NCI-H1930 (cell line): ENCODE data around the gene BFSP1.

Experiments used
- DNase-seq, 2 experiments: peaks; one replicate each; lab custom pipeline; 2025; lab: John Stamatoyannopoulos, UW

BFSP1 gene

GRCh38 chr20:17530716-17531664, at the start of gene BFSP1:
Gene BFSP1 (minus strand): TSS chr20:17531379. CDS start chr20:17531329, 50 bp downstream.
- DNase-seq, result peak; percentile 44

DNA sequence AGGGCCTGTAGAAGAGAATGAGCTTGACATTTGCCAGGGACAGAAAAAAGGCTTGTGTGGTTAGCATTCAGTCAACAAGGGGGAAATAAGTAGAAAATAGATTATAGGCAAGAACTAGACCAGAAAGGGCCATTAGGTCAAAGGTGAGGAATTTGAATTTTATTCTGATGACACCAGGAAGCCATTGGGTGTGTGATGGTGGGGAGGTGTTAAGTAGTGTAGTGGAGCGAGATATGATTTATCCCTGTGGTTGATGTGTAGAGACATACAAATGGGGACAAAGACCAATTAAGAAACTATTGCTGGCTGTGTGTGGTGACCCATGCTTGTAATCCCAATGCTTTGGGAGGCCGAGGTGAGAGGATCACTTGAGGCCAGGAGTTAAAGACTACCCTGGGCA, 49.7 kb upstream of the BFSP1 start:
- DNase-seq, result no peak

- no peak for DNase-seq
These were observed 48.3 kb upstream of the BFSP1 start for GRCh38 chr20:17579369-17580039.

DNA sequence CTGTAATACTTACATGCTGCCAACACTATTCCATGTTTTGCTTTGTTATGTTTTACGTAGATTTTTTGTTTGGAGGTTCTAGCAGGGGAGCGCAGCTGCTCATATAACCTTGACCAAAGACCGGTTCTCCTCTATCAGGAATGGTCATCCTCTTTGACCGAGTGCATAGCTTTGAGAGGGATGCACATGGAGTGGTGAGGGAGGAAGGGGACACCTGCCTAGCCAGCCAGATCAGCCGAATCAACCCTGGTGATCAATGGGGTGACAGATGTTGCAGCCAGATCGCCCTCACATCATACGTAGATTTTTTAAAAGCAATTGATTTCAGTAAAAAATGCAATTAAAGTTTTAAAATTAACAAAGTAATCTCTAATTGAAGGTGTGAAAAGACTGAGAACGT, 45.0 kb upstream of the BFSP1 start:
- DNase-seq, result no peak

DNA sequence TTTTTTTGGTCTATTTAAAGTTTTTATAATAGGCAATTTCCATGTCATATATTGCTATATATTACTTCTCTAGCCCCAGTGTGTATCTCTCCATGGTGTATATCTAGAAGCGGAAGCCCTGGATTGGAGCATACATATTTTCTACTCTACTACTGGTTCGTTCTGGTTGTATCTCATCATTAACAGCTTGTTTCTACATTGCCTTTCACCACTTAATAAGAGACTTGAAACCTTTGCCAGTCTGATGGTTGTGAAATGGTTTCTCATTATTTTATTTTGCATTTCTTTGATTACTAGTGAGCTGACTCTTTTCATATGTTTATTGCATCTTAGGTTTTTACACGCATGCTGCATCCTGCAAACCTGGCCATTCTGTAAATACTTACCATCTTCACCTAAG, 42.3 kb upstream of the BFSP1 start:
- DNase-seq, result no peak

GRCh38 chr20:17572034-17572638, 41.0 kb upstream of the BFSP1 start:
- DNase-seq, result no peak

DNA sequence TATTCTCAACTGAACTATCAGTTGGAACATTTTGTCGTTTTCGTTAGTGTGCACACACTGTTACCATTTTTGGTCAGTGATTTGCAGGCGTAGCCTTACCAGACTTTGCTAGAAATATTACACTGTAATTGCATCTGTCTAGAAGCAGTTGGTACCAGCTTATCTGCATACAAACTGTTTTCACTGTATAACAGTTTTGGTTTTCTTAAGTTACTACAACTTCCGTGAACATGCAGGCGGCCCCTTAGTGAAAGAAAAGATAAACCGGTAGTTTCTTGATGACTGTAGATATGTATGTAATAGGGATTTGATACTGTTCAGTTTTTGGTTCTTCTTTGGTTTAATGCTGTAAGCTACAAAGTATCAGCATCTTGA, 40.0 kb upstream of the BFSP1 start:
- DNase-seq, result no peak

DNA sequence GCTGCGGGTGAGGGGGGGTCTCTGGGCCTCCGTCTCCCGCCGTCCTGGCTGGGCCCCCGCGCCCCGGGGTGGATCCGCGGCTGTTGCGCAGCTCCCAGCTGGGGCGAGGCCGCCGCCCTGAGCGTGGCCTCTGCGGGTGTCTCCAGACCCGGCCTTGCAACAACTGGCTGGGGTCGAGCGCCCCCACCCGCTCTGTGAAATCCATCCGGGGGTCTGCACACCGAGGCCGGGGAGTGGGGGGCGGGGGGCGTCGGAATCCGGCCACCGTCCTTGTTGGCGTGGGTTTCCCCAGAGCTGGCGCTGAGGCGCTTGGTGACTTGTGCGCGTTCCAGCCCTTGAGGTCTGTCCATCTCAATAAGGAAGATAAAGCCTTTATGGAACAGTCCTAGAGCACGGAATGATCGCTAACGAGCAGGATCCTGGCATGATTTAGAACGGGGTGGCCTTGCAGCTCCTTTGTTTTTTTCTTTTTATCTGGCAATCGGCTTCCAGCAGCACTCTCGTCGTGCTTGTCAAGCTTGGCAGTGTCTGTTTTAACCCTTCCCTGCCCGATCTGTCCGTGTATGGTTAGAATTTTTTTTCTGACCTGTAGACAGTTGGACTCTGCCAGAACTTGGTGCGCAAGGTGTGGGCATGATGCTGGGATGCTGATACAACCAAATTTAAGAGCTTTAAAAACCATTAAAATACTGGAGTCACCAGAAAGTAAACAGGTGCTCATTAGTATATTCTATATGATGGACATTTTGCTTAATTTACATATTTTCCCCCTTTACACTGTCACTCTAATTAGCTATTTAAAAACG, 39.4 kb upstream of the BFSP1 start:
- peak; percentile 36 to 56 for DNase-seq

DNA sequence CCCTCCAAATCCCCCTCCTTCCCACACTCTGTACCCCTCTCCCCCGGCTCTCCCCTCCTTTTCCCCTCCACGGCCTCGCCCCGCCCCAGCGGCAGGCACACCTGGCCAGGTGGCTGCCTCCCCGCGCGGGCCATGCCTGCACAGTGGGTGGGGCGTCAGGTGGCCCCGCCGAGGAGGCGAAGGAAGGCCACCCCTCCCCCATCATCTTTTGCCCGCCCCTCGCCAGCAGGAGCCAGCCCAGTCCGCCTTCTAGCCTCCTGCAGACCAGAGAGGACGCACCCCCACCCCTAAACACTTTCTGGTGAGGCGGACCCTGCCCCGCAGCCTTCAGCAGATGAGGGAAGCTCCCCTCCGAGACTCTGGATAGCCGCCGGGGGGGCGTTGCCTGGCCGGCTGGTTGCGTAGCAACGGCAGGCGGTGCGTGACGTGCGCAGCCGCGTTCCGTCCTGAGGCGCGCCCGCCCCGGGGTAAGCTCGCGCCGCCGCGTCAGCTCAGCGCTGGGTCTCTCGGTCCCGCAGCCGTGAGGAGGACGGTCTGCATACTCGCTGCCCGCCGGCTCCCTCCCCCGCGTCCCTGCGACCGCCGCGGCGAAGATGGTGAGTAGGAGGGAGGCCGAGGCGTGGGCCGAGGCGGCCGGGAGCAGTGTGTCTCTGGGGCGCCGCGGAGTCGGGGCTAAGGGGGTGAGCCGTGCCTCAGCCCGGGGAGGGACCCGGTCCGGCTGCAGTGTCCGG, 38.6 kb upstream of the BFSP1 start, which contains the start of gene DSTN:
TSS of gene DSTN (plus strand) at position 460 of the 731 bp plus-strand sequence. CDS start at position 594, 134 bp downstream.
- peak; percentile 88 to 93 for DNase-seq

- DNase-seq, result peak; percentile 41 to 44
These were observed 37.9 kb upstream of the BFSP1 start for GRCh38 chr20:17568972-17569521.

DNA sequence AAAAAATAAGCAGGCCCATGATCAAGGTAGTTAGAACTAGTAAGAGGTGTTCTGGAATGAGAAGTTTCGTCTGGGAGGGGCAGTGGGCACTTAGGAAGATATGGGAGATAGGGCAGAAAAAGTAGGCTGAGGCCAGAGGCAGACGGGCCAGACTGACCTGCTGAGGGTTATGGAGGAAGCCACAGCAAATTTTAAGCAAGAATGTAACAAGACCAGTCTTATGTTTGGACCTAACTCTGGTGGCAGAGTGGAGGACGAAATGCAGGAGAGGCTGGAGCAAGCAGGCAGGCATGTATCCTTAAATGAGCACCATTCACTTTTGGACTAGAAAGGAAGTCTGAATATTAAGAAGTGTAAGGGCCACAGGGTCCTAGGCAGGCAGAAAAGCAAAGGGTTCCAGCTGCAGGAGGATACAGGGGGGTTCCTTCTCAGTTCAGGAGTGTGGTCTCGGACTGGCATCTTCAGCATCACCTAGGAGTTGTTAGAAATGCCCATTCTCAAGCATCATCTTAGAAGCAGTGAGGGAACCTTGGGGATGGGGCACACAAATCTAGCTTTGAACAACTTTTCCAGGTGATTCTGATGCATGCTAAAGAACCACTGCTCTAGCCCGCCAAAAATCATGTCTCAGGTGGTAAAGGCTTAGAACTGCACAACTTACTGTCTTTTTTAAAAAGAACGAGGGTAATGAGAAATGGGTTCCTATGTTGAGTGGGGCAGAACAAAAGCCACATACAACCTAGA, 37.0 kb upstream of the BFSP1 start:
- DNase-seq, result no peak

DNA sequence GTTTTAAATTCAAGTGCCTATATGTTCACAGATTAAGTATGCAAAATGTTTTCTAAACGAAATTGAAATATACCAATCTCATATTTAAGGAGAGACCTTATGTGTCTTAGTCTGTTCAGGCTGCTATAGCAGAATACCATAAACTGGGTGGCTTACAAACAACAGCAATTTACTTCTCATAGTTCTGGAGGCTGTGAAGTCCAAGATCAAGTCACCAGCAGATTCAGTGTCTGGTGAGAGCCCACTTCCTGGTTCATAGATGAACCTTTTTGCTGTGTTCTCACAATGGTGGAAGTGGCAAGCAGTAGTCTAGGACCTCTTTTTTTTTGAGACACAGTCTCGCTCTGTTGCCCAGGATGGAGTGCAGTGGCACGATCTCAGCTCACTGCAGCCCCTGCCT, 35.2 kb upstream of the BFSP1 start:
- no peak for DNase-seq

DNA sequence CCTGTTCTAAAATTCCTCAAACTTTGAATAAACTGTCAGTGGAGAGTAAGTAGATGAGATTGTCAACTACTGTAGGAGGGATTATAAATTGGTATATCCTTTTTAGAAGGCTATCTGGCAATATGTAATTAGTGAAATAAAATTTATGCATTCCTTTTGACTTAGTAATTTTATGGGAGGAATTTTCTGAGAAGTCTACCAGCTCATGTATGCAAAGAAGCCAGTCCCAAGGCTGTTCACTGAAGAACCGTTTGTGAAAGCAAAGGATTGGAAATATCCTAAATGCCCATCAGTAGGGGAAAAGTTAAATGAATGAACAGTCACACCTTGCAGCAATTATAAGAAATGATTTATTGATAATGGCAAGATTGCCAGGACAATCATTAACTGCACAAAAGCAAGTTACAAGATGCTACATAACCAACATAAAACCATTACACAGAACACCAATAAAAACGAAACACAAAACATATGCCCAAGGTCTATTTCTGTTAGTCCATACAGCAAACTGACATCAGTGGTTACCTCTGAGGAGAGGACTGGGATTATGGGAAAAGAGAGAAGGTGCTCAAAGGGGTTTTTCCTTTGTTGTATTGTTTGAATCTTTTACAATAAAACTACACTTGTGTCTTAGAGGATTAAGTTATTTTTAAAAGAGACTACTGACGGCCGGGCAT, 34.1 kb upstream of the BFSP1 start:
- DNase-seq, result no peak

DNA sequence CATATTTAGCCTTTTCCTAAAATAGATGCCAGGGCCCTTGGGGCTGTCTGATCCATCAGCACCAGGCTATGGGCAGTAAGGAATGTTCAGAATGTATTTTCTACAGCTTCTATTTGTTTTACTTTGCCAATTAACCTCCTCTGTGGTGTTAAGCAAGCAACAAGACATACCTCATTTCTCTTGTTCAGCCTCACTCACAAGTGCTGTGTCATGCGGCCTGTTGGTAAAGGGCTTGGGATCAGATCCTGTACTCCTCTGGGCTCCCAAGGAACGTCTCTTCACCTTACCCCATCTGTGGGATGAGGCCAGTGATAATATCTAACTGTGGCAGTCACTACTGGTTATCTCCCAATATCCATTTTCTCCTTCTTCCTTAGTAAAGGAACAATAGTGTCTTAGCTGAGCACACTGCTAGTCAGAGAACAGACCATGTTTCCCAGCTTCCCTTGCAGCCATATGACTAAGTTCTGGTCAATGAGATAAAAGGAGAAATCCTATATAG, 31.7 kb upstream of the BFSP1 start:
- DNase-seq, result no peak

DNA sequence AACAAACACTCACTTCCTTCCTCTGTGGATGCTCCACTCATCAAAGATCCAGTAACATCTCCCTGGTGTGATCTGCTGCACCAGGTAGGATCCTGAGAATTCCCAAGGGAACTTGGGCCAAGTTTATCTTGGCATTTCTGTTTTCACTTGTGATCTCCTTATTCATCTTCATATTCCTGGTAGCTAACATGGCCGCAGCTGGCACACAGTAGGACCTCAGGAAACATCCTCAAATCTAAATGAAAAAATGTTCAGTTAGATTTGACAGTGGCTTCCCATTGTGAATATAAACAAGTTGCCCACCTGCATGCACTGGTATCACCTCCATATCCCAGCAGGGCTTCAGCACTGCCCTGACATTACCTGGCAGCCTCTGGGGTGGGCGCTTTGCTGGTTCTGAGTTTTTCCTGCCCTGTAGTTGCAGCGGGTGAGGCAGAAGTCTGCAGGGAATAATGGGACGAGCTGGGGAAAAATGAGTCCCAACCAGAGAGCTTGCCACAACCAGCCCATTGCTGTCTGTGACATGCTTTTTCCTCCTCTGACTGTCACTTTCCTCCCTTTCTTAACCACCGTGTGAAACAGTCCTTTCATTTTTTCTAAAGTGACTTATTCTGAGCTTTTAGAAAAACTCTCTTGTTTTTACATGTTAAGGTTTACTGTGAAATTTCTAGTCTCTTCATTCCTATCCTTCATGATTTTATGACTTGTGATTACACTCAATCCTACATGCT, 29.3 kb upstream of the BFSP1 start:
- DNase-seq, result no peak

DNA sequence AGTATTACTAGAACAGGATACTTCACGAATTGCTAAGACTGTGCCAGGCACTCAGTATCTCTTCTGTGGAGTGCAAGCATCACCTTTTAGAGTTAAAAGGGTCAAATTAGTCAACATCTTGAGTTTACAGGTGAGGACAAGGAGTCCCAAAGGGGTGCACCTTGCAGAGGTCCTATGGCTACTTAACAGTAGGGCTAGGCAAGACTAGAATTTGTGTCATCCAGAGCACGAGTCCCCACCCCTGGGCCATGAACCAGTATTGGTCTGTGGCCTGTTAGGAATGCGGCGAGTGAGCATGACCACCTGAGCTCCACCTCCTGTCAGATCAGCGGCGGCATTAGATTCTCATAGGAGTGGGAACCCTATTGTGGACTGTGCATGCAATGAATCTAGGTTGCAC, 28.2 kb upstream of the BFSP1 start:
- no peak for DNase-seq

GRCh38 chr20:17558941-17559304, 27.7 kb upstream of the BFSP1 start:
- no peak for DNase-seq

DNA sequence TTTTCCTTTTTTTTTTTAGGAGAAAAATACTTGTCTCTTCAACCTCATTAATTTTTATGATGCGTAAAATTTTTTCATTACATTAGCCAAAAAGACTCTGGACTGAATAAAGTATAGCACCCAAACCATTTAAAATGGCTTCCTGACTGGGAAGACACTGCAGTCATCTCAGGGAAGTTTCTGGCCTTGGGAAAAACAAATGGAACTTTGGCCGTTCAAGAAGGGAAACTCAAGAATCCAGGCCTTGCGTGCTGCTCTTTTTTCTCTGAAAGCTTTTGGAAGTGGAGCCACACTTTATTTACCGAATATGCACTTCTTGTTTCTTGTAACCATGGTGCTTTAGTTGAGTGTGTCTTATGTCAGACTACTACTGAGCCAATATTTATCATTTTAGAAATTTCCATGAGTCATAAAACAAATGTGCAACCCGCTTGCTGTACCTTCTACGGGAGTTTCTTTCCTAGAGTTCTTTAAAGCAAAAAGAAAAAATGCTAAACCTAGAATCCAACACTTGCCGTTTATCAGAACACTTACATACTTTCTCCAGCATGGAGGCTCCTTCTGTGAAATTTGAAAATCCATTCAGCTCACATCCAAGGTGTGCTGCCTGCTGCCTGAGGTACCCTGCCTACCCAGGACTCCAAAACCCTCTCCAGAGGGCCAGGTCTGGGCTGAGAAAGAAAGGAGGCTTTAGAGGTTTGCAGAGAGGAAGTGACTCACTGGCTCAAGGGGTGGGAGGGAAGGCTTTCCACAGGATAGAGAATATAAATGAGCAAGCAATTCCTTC, 27.2 kb upstream of the BFSP1 start:
- no peak for DNase-seq
